ENCODE data around the gene XPNPEP2.
A peak's percentile ranks its signal among the peaks of the same experiment; 100 is the strongest.

Gene XPNPEP2

GRCh38 chrX:129754056-129755024, 15.6 kb downstream of the XPNPEP2 start:
- no peak for DNase-seq

GRCh38 chrX:129755779-129756650, 17.2 kb downstream of the XPNPEP2 start:
- no peak for DNase-seq

GRCh38 chrX:129759576-129760061, 20.8 kb downstream of the XPNPEP2 start:
- peak; percentile 27 to 47 for DNase-seq

- DNase-seq, result no peak
These were observed 21.4 kb downstream of the XPNPEP2 start for GRCh38 chrX:129760155-129760554.

GRCh38 chrX:129760981-129761380, 22.2 kb downstream of the XPNPEP2 start:
- DNase-seq, result no peak

- no peak for DNase-seq
These were observed 22.8 kb downstream of the XPNPEP2 start for GRCh38 chrX:129761596-129761995.

- DNase-seq, result no peak
These were observed 23.7 kb downstream of the XPNPEP2 start for GRCh38 chrX:129762448-129762847.

- DNase-seq, result no peak
These were observed 24.9 kb downstream of the XPNPEP2 start for GRCh38 chrX:129763666-129764065.

- DNase-seq, result no peak
These were observed 29.4 kb downstream of the XPNPEP2 start for GRCh38 chrX:129768186-129768585.

- DNase-seq, result no peak
These were observed 30.0 kb downstream of the XPNPEP2 start for GRCh38 chrX:129768586-129769466.

- DNase-seq, result no peak
These were observed 30.8 kb downstream of the XPNPEP2 start for GRCh38 chrX:129769467-129770154.

GRCh38 chrX:129771266-129771995, 32.7 kb downstream of the XPNPEP2 start:
- DNase-seq, result no peak

GRCh38 chrX:129772796-129773431, 34.1 kb downstream of the XPNPEP2 start:
- DNase-seq, result no peak

GRCh38 chrX:129773649-129774458, 35.1 kb downstream of the XPNPEP2 start:
- no peak for DNase-seq

- DNase-seq, result no peak
These were observed 38.6 kb downstream of the XPNPEP2 start for GRCh38 chrX:129777218-129778030.

GRCh38 chrX:129779086-129779672, 40.4 kb downstream of the XPNPEP2 start:
- DNase-seq, result no peak

GRCh38 chrX:129779747-129780146, 41.0 kb downstream of the XPNPEP2 start, which contains the start of gene SASH3:
Gene SASH3, plus strand, starts transcription at chrX:129779949. Its CDS starts 149 bp downstream, at chrX:129780098.
- DNase-seq, result no peak
